Activated CD8-positive, alpha-beta memory T cell treated with anti-CD3 and anti-CD28 coated beads for 1 hour (primary cell): ENCODE measurements around the gene DPM2.

Experiments
- DNase-seq, 2 donors: peaks; one replicate each; pipeline ENCODE4 v3.0.0-alpha.2; 2020; ENCODE audit warnings: low read depth in 1 of 2; ENCODE audit errors: extremely low read depth in 1 of 2

Gene DPM2, protein sequence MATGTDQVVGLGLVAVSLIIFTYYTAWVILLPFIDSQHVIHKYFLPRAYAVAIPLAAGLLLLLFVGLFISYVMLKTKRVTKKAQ

GRCh38 chr9:127937388-127938297, at the start of gene DPM2:
Gene DPM2, minus strand, starts transcription at chr9:127937854. Its CDS starts 34 bp downstream, at chr9:127937820.
- DNase-seq = peak; percentile 50 to 78

- DNase-seq = no peak
Measured at GRCh38 chr9:127987103-127987614, 49.5 kb upstream of the DPM2 start.

GRCh38 chr9:127985011-127985410, 47.4 kb upstream of the DPM2 start:
- DNase-seq = no peak

DNA sequence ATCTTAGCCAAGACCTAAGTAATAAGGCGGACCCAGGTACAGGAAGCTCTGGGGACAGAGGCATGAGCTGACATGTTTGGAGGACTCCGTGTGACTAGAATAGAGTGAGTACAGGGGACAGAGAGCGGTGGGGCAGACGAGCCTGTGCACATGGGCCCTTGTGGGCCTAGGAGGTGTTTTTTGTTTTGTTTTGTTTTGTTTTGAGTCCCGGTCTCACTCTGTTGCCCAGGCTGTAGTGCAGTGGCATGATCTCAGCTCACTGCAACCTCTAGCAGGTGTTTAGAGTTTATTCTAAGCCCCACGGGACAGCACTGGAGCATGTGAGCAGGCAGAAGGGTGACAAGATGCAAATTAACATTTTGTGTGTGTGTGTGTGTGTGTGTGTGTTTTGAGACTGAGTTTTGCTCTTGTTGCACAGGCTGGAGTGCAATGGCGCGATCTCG, 46.2 kb upstream of the DPM2 start:
- DNase-seq = no peak

DNA sequence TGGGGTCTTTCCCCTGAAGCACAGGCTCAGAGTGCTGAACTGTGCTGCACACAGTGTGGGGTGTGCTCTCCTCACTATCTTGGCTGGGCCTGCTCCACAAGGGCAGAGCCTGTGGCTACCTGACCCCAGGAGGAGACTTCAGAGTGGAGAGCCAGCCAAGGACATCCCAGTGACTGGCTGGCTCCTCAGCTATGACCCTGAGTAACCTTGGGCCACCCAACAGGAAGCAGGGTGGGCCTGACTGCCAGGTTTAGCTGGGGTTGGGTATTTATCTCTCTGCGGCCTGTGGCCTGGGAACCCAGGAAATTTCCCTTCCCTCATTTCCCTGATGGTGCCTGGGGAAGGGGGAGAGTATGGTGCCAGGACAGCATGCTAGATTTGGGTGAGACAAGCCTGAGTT, 45.3 kb upstream of the DPM2 start:
- DNase-seq = no peak

- DNase-seq = no peak
Measured at GRCh38 chr9:127981559-127982121, 44.0 kb upstream of the DPM2 start.

GRCh38 chr9:127980706-127981558, 43.3 kb upstream of the DPM2 start, which contains the start of gene EEIG1:
Gene EEIG1, minus strand, starts transcription at chr9:127980989. Its CDS starts 852 bp downstream, at chr9:127980137.
- peak; percentile 85 to 96 for DNase-seq

- DNase-seq = no peak
Measured at GRCh38 chr9:127980060-127980705, 42.5 kb upstream of the DPM2 start.

DNA sequence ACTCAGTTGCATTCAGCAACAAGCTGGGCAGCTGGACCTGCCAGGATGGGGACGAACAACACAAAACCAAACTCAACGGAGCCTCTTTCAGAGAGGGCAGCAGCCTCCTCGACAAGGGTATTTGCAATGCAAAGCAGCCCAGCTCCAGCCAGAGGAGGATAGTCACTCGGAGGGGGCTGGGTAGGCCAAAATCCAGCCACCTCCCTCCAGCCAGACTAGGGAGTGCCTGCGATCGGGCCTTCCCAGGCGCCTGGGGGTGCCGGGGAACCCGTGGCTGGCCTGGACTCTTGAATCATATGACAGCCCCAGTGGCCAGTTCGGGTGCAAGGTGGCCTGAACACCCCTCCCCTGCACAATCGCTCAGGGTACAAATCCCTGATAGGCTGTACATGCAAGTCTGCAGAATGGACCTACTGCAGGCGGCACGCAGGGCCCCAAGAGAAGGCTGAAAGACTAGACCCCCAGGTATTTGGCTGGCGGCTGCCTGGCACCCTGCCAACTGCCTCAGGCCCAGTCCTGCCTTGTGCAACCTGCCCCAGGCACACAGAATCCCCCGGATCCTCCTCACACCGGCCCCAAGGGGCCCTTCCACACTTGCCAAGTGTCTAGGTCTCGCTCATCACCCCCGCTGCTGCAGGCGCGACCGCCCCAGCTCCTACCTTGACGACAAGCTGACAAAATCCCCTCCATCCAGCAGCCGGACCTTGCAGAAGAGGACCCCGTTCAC, 41.8 kb upstream of the DPM2 start:
- DNase-seq = no peak

DNA sequence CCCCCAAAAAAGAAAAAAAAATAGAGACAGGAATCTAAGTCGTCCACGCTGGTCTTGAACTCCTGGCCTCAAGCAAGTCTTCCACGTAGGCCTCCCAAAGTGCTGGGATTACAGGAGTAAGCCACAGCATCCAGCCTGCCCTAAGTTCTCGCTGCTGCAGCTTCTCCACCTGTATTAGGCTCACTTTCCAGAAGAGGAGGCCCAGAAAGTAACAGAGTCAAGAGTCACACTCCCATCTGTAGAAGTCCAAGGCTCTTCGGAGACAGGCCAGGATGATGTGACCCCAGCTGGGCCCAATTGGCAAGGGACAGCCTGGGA, 41.3 kb upstream of the DPM2 start:
- no peak for DNase-seq

DNA sequence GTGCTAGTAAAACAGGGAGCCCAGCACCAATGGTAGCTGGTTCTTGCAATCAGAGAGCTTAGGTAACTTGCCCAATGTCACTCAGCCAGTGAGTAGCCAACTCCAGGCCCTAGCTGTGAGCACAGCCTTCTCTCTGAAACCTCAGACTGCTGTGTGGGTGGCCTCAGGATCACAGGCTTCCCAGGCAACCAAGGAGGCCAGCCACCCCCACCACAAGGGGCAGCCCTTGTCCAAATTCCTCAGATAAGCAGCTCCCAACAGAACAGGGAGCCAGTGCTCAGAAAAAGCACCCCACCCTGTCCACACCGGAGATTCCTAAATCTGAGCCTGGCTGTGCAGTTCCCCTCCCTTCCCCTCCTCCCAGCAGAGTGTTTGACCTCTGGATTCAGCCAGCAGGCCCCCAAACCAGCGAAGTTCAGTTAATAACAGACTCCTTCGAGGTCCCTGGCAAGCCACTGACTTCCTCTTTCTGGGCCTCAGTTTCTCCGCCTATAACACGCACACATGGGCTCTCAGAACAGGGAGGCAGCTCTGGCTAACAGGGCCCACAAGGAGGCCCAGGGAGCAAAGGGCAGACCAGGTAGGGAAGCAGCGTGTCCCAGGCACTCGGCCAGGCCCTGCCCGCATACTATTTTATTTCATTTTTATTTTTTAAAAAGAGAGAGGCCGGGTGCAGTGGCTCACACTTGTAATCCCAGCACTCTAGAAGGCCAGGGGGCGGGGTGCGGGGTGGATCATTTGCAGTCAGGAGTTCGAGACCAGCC, 40.4 kb upstream of the DPM2 start:
- no peak for DNase-seq

DNA sequence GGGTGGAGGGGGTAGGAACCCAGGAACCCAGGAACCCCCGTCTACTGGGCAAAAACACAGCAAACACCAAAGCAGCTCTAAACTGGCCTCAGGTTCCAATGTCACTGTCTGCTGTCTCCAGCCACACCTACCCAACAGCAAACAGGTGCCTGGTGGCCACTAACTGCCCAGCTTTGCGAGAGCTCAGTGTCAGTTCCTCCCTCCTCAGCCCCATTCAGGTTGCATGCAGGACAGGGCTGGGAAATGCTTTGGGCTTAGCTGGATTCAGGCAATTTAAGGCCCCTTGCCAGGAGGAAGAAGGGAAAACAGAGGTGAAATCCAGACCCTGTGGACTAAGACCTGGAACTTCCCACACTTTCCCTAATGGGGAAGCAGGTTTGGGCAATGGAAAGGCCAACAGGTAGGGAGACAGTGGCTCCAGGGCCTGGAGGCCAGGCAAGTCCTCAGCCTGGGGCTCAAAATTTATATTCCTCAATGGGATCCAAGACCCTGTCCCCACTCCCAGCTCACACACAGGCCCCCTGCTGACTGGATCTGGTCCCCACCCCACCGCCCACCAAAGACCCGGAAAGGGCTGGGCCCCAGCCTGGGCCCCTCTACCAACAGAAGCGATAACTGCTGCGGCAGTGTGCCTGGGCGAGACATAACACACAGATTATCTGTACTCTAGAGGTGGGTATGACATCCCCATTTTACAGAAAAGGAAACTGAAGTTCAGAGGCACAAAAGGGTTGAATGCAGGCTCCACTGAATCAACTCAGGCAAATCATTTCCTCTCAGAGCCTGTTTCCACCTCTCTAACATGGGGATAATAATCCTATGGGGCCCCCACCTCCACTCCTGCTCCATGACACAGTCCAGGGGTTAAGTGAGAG, 39.6 kb upstream of the DPM2 start:
- no peak for DNase-seq

DNA sequence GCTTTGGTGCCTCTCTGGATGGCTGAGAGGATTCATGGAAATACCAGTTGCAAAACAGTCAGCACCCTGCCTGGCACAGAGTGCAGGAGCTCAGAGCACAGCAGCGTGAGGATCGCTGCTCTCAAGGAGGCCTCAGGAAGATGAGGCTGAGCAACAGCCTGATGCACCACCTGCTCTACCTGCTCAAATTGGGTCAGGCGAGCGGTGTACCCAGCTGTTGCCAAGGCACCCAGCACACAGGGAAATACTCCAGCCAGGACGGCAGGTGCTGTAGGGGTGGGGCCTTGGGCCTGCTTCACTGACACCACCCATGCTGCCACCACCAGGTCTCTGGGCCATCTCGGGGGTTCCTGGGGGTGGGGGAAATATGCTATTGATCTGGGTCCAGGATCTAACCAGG, 38.8 kb upstream of the DPM2 start:
- DNase-seq = no peak

DNA sequence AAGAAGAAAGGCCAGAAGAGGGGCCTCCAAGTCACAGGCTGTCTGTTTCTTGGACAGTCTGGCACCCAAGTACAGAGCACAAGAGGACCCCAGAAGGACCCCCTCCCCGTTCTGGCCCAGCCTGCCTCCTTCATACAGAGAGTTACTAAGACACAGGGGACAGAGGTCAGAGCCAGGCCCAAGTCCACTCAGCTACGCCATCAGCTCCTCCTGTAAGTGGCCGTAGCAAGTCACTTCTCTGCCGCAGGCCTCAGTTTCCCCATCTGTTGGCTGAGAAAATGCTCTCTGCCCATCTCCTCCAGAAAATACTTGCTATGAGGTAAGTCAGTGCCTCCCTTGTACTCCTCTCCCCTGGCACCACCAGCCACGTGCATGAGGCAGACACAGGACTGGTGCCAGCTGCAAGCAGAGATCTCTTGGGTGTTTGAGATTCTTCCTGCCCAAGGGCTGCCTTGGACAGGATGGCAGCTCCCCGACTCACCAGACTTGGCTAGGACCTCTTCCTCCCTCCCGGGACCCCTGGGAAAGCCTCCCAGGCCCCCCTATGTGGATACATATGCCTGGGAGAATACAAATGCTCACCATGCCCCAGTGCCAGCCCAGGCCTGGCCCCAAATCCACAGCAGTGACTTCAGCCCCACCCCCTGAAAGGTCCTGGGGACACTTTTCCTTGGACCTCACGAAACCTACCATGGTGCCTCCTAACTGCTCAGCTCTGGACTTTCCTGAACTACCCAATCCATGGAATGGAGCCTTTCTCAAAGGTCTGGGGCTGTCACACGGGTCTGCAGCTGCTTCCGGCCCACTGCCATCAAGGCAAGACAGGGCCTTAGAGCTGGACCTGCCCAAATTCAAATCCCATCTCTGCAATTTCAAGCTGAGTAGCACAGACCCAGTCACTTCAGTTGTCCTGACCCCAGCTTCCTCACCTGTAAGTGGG, 38.0 kb upstream of the DPM2 start:
- DNase-seq = no peak

DNA sequence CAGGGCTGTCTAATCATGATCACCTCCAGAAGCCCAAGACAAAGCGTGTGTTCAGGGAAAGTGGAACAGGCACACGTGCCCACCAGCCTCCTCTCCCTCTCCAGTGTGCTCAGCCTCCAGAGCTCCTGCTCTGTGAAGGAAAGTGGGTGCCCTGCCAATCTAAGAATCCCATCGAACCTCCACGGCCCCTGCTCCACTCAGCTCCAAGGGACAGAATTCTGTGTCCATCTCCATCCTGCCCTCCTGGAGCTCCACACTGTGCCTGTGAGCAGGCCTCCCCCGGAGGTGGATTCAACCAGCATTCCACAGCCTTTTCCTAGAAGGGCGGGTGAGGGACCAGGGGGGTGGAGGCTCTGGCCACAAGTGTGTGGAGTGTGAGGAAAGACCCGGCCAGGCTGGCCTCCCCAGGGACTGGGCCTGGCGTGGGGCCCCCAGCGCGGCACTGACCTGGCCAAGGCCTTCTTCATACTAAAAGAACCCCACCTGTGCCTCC, 37.2 kb upstream of the DPM2 start:
- no peak for DNase-seq

DNA sequence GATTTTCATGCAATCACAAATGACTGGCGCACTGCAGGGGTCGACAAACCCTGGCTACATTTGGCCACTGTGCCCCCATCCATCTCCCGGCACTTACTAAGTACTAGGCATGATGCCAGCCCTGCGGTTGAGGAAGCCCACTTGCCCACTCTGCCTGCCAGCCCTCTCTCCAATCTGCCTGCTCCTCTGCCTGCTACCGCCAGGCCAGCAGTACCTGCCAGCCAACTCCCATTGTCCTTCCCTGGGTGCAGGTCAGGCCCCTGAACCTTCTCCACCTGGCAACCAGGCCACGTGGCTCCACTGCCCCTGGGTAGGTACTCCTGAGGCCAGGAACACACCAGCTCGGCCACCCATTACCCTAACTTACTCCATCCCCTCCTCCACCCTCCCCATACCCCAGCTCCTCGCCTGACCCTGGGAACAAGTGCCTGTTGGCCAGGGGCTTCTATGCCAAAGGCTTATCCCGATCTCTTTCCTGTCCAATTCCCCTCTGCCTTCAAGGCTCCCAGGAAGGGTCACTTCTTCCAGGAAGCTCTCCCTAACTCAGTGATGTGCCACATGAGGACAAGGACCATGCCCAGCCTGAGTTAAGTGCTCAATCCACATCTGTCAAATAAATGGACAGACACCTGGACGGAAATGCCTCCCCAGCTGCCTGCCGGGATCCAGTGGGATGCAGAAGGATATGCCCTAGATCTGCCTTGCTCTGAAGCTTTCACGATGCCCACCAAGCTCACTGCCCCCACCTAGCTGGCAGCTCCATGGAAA, 36.5 kb upstream of the DPM2 start:
- DNase-seq = no peak
